GM12891 (cell line): ENCODE measurements around the gene DAND5.

Experiments
- DNase-seq: peaks from one replicate; pipeline ENCODE4 v3.0.0; 2011; ENCODE audit warnings: low spot score; ENCODE audit not compliant: insufficient read length
- FAIRE-seq: peaks from 2 replicates; lab custom pipeline; 2011; peaks lifted over from hg19 to GRCh38; lab: Jason Lieb, UNC
- PAX5 ChIP-seq: IDR thresholded peaks from 2 replicates; pipeline ENCODE4 v1.6.1; 2011; ENCODE audit warnings: low read length, moderate library complexity, mild to moderate bottlenecking; ENCODE audit not compliant: insufficient read depth, severe bottlenecking
- POLR2A ChIP-seq: IDR thresholded peaks from 2 replicates; pipeline ENCODE4 v1.6.1; 2011; ENCODE audit warnings: low read depth, low read length, control low read depth
- POLR2AphosphoS5 ChIP-seq: IDR thresholded peaks from 2 replicates; pipeline ENCODE4 v1.6.1; 2011; ENCODE audit warnings: low read depth, low read length, control low read depth
- POU2F2 ChIP-seq: IDR thresholded peaks from 2 replicates; pipeline ENCODE4 v1.6.1; 2011; ENCODE audit warnings: low read depth, mild to moderate bottlenecking, control low read depth, low read length, moderate library complexity
- SPI1 ChIP-seq: IDR thresholded peaks from 2 replicates; pipeline ENCODE4 v1.6.1; 2011; ENCODE audit warnings: low read depth, low read length, control low read depth
- TAF1 ChIP-seq: IDR thresholded peaks from 2 replicates; pipeline ENCODE4 v1.6.1; 2011; ENCODE audit warnings: low read depth, low read length, control low read depth

The DAND5 gene

GRCh38 chr19:13012690-13013608 is 43.6 kb downstream of the DAND5 start:
- FAIRE-seq (peak; percentile 50), DNase-seq (peak; percentile 58)

GRCh38 chr19:13013649-13014048 is 44.3 kb downstream of the DAND5 start:
- no peak for DNase-seq
- TF ChIP-seq POLR2A, result no peak
- TF ChIP-seq POLR2AphosphoS5, result no peak
- no peak for TF ChIP-seq TAF1
- no peak for TF ChIP-seq SPI1
- no peak for TF ChIP-seq POU2F2
- TF ChIP-seq PAX5, result no peak
- no peak for FAIRE-seq

More at GRCh38 chr19:13012690-13013608, 43.6 kb downstream of the DAND5 start:
- TF ChIP-seq POLR2A, result no peak
- TF ChIP-seq PAX5, result no peak
- no peak for TF ChIP-seq POLR2AphosphoS5
- TF ChIP-seq POU2F2, result no peak
- no peak for TF ChIP-seq SPI1
- TF ChIP-seq TAF1, result no peak

- TF ChIP-seq POU2F2 (no peak), POLR2AphosphoS5 (no peak), PAX5 (no peak), POLR2A (no peak)
- no peak for DNase-seq
- FAIRE-seq, result no peak
Observed at GRCh38 chr19:13014101-13014920, 44.9 kb downstream of the DAND5 start.

- no peak for FAIRE-seq
Observed at GRCh38 chr19:13014921-13015280, 45.5 kb downstream of the DAND5 start.

GRCh38 chr19:13015361-13016223 is 46.2 kb downstream of the DAND5 start:
- TF ChIP-seq TAF1 (no peak), PAX5 (no peak), POU2F2 (no peak), POLR2AphosphoS5 (no peak), SPI1 (no peak), POLR2A (no peak)
- FAIRE-seq (no peak), DNase-seq (no peak)

More at GRCh38 chr19:13014921-13015280, 45.5 kb downstream of the DAND5 start:
- DNase-seq, result no peak
- TF ChIP-seq POLR2AphosphoS5 (no peak), POLR2A (no peak), SPI1 (no peak), PAX5 (no peak), POU2F2 (no peak), TAF1 (no peak)

- FAIRE-seq (no peak), DNase-seq (no peak)
- TF ChIP-seq POLR2A, result no peak
- TF ChIP-seq SPI1, result no peak
- TF ChIP-seq POLR2AphosphoS5, result no peak
- TF ChIP-seq POU2F2, result no peak
- TF ChIP-seq PAX5, result no peak
- no peak for TF ChIP-seq TAF1
Observed at GRCh38 chr19:13016245-13016627, 46.9 kb downstream of the DAND5 start.

GRCh38 chr19:13016628-13017305 is 47.4 kb downstream of the DAND5 start:
- no peak for DNase-seq
- TF ChIP-seq PAX5, result no peak
- TF ChIP-seq POLR2AphosphoS5, result no peak
- no peak for TF ChIP-seq TAF1
- no peak for TF ChIP-seq POU2F2
- no peak for TF ChIP-seq SPI1
- no peak for TF ChIP-seq POLR2A
- no peak for FAIRE-seq

- FAIRE-seq (no peak), DNase-seq (no peak)
Observed at GRCh38 chr19:13017306-13018034, 48.1 kb downstream of the DAND5 start.

More at GRCh38 chr19:13017306-13018034, 48.1 kb downstream of the DAND5 start:
- TF ChIP-seq TAF1 (no peak), SPI1 (no peak), POLR2A (no peak), PAX5 (no peak), POLR2AphosphoS5 (no peak), POU2F2 (no peak)
